HEK293T (cell line): ENCODE data around the gene VDR.
"Not testable (repeated sequence)": the region's sequence is repeated elsewhere in the genome, so short reads cannot be mapped to it uniquely, and the experiment has no call there.

Source experiments
- CTCF ChIA-PET: fragments of 350-600 bp; formaldehyde crosslinking; extraction: SDS; loops from one replicate; lab custom pipeline; 2021; ENCODE audit warnings: antibody characterized with exemption, inconsistent platforms; lab: Yijun Ruan, JAX
- POLR2A ChIA-PET: fragments of 350-600 bp; formaldehyde crosslinking; extraction: SDS; loops from one replicate; lab custom pipeline; 2020; ENCODE audit warnings: antibody characterized with exemption, inconsistent platforms; lab: Yijun Ruan, JAX
- DNase-seq: peaks from one replicate; pipeline ENCODE4 v3.0.0; 2012; ENCODE audit warnings: mixed read lengths; ENCODE audit errors: extremely low spot score
- ARNT ChIP-seq: fragments of 450-650 bp; IDR thresholded peaks from 2 replicates; pipeline ENCODE4 v1.6.1; 2017; ENCODE audit warnings: mild to moderate bottlenecking
- BHLHE40 ChIP-seq: fragments of 450-650 bp; IDR thresholded peaks from 2 replicates; pipeline ENCODE4 v1.6.1; 2016; ENCODE audit warnings: mild to moderate bottlenecking, moderate library complexity, borderline replicate concordance
- CTBP1 ChIP-seq: fragments of 450-650 bp; IDR thresholded peaks from 2 replicates; pipeline ENCODE4 v1.6.1; 2016; ENCODE audit warnings: borderline replicate concordance
- ELF4 ChIP-seq: fragments of 450-650 bp; IDR thresholded peaks from 2 replicates; pipeline ENCODE4 v1.6.1; 2017; ENCODE audit warnings: antibody characterized with exemption
- FOXA1 ChIP-seq: fragments of 450-650 bp; IDR thresholded peaks from 2 replicates; pipeline ENCODE4 v1.6.1; 2016; ENCODE audit warnings: mild to moderate bottlenecking
- FOXK2 ChIP-seq: fragments of 450-650 bp; IDR thresholded peaks from 2 replicates; pipeline ENCODE4 v1.6.1; 2016; ENCODE audit warnings: mild to moderate bottlenecking
- FOXM1 ChIP-seq: fragments of 450-650 bp; IDR thresholded peaks from 2 replicates; pipeline ENCODE4 v1.6.1; 2017; ENCODE audit warnings: mild to moderate bottlenecking, borderline replicate concordance
- HDGF ChIP-seq: fragments of 450-650 bp; IDR thresholded peaks from 2 replicates; pipeline ENCODE4 v1.6.1; 2017; ENCODE audit warnings: antibody characterized with exemption, borderline replicate concordance
- L3MBTL2 ChIP-seq: fragments of 450-650 bp; conservative IDR thresholded peaks from 2 replicates; pipeline ENCODE4 v1.6.1; 2016; ENCODE audit warnings: mild to moderate bottlenecking
- LEF1 ChIP-seq: fragments of 450-650 bp; IDR thresholded peaks from 2 replicates; pipeline ENCODE4 v1.6.1; 2017; ENCODE audit warnings: mild to moderate bottlenecking, borderline replicate concordance
- NFRKB ChIP-seq: fragments of 450-650 bp; IDR thresholded peaks from 2 replicates; pipeline ENCODE4 v1.6.1; 2016; ENCODE audit warnings: mild to moderate bottlenecking, moderate library complexity
- PKNOX1 ChIP-seq: fragments of 450-650 bp; IDR thresholded peaks from 2 replicates; pipeline ENCODE4 v1.6.1; 2016
- SP1 ChIP-seq: fragments of 450-650 bp; IDR thresholded peaks from 2 replicates; pipeline ENCODE4 v1.6.1; 2017
- SUZ12 ChIP-seq: fragments of 450-650 bp; IDR thresholded peaks from 2 replicates; pipeline ENCODE4 v1.6.1; 2016; ENCODE audit warnings: mild to moderate bottlenecking
- TARDBP ChIP-seq: fragments of 450-650 bp; IDR thresholded peaks from 2 replicates; pipeline ENCODE4 v1.6.1; 2016
- ZNF384 ChIP-seq: fragments of 450-650 bp; IDR thresholded peaks from 2 replicates; pipeline ENCODE4 v1.6.1; 2016

VDR gene

GRCh38 chr12:47813511-47814196 lies 91.1 kb downstream of the VDR start:
- TF ChIP-seq NFRKB (no peak), BHLHE40 (no peak), SP1 (no peak)
- CTCF ChIA-PET = interaction anchor here (0.7 to 2.4 kb wide), 5 partner anchors 12 to 96 kb away, joined by 3 to 18 read pairs (median 4); no protein-coding TSS in a partner anchor
- POLR2A ChIA-PET = interaction anchor here (1.5 to 3.9 kb wide), 6 partner anchors 8 to 107 kb away, joined by 4 to 32 read pairs (median 6); no protein-coding TSS in a partner anchor
- DNase-seq = no peak

GRCh38 chr12:47812797-47813510 lies 91.8 kb downstream of the VDR start:
- no peak for TF ChIP-seq FOXA1
- TF ChIP-seq SUZ12 = no peak
- TF ChIP-seq CTBP1 = no peak
- TF ChIP-seq SP1 = no peak
- TF ChIP-seq LEF1 = no peak
- TF ChIP-seq HDGF = no peak
- DNase-seq = peak; percentile 58
- POLR2A ChIA-PET = interaction anchor here (1.0 to 3.9 kb wide), 7 partner anchors 9 to 106 kb away, joined by 3 to 32 read pairs (median 5); no protein-coding TSS in a partner anchor
- CTCF ChIA-PET = interaction anchor here (0.7 to 2.4 kb wide), 6 partner anchors 12 to 95 kb away, joined by 3 to 18 read pairs (median 4); no protein-coding TSS in a partner anchor

GRCh38 chr12:47811581-47812484 lies 93.0 kb downstream of the VDR start:
- TF ChIP-seq FOXM1 (no peak), HDGF (no peak), BHLHE40 (no peak), SP1 (no peak), L3MBTL2 (no peak), ZNF384 (no peak), TARDBP (no peak), NFRKB (no peak), LEF1 (no peak), FOXA1 (no peak), ELF4 (no peak), FOXK2 (no peak)
- POLR2A ChIA-PET = interaction anchor here (1.0 to 3.9 kb wide), 5 partner anchors 10 to 105 kb away, joined by 3 to 32 read pairs (median 6); no protein-coding TSS in a partner anchor

GRCh38 chr12:47811072-47811396 lies 93.8 kb downstream of the VDR start:
- no peak for TF ChIP-seq NFRKB
- TF ChIP-seq ZNF384 = no peak
- no peak for TF ChIP-seq LEF1
- no peak for TF ChIP-seq L3MBTL2
- no peak for TF ChIP-seq SP1
- TF ChIP-seq ELF4 = no peak
- TF ChIP-seq CTBP1 = no peak
- no peak for TF ChIP-seq FOXM1
- no peak for TF ChIP-seq PKNOX1
- TF ChIP-seq FOXK2 = no peak
- TF ChIP-seq ARNT = no peak
- no peak for TF ChIP-seq BHLHE40
- no peak for TF ChIP-seq TARDBP
- TF ChIP-seq SUZ12 = no peak
- no peak for TF ChIP-seq FOXA1
- no peak for TF ChIP-seq HDGF
- POLR2A ChIA-PET = interaction anchor here (3.9 kb wide), 1 partner anchor 18 kb away, joined by 32 read pairs; no protein-coding TSS in a partner anchor
- CTCF ChIA-PET = no interaction called here
- DNase-seq = no peak

More at GRCh38 chr12:47811581-47812484, 93.0 kb downstream of the VDR start:
- CTCF ChIA-PET = interaction anchor here (0.7 to 2.4 kb wide), 4 partner anchors 10 to 58 kb away, joined by 3 to 18 read pairs (median 4); no protein-coding TSS in a partner anchor
- no peak for DNase-seq

- POLR2A ChIA-PET, DNase-seq: not testable (repeated sequence)
- CTCF ChIA-PET = interaction anchor here (1.3 kb wide), 1 partner anchor 13 kb away, joined by 3 read pairs; no protein-coding TSS in a partner anchor
Observed at GRCh38 chr12:47809518-47809917, 95.3 kb downstream of the VDR start.

GRCh38 chr12:47808574-47809365 lies 96.0 kb downstream of the VDR start:
- POLR2A ChIA-PET = interaction anchor here (1.6 kb wide), 1 partner anchor 10 kb away, joined by 5 read pairs; no protein-coding TSS in a partner anchor
- TF ChIP-seq ELF4 (no peak), FOXA1 (no peak), LEF1 (no peak), CTBP1 (no peak), BHLHE40 (no peak), ZNF384 (no peak), SP1 (no peak)
- CTCF ChIA-PET = interaction anchor here (1.2 to 1.6 kb wide), 4 partner anchors 9 to 102 kb away, joined by 4 to 8 read pairs (median 6); no protein-coding TSS in a partner anchor
- DNase-seq = no peak
